H1 (cell line): ENCODE results near the gene DNAJB1.

ENCODE experiments used
- CTCF ChIP-seq, 3 experiments: IDR thresholded peaks; 1 replicate in 2 of 3; 2 replicates in 1 of 3; pipeline versions ENCODE4 v1.5.1 to v1.6.1; 2011; ENCODE audit warnings: low read length in 3 of 3, mild to moderate bottlenecking in 3 of 3, inconsistent platforms in 2 of 3, low read depth in 1 of 3, moderate library complexity in 1 of 3; ENCODE audit not compliant: insufficient read depth in 1 of 3; ENCODE audit errors: control extremely low read depth in 1 of 3
- EP300 ChIP-seq, 2 experiments: IDR thresholded peaks; 1 replicate in 1 of 2; 2 replicates in 1 of 2; pipeline ENCODE4 v1.6.1; 2011 to 2012; ENCODE audit warnings: low read depth in 2 of 2, low read length in 2 of 2, mild to moderate bottlenecking in 2 of 2, borderline replicate concordance in 1 of 2, inconsistent platforms in 1 of 2, moderate library complexity in 1 of 2
- KDM1A ChIP-seq: fragments of 200-600, 300-600 bp; sonication (generic); IDR thresholded peaks from 2 replicates; pipeline ENCODE4 v1.7.1; 2016; ENCODE audit warnings: mild to moderate bottlenecking, low read length, borderline replicate concordance
- MAFK ChIP-seq: IDR thresholded peaks from 2 replicates; pipeline ENCODE4 v1.6.1; 2012; ENCODE audit warnings: low read depth, mild to moderate bottlenecking, improper control_type of control experiment, low read length
- POLR2A ChIP-seq, 2 experiments: IDR thresholded peaks; 1 replicate in 1 of 2; 2 replicates in 1 of 2; pipeline ENCODE4 v1.6.1; 2011; ENCODE audit warnings: low read depth in 2 of 2, low read length in 2 of 2, mild to moderate bottlenecking in 2 of 2; ENCODE audit errors: control extremely low read depth in 1 of 2
- POLR2AphosphoS5 ChIP-seq: IDR thresholded peaks from 2 replicates; pipeline ENCODE4 v1.6.1; 2011; ENCODE audit warnings: low read depth, low read length
- SIX5 ChIP-seq: IDR thresholded peaks from 2 replicates; pipeline ENCODE4 v1.6.1; 2011; ENCODE audit warnings: mild to moderate bottlenecking, low read depth, low read length
- SUZ12 ChIP-seq: fragments of 200-600 bp; sonication (generic); IDR thresholded peaks from 2 replicates; pipeline ENCODE4 v1.6.1; 2012; ENCODE audit warnings: mild to moderate bottlenecking, inconsistent platforms, low read length, moderate library complexity, mixed read lengths

- TF ChIP-seq POLR2AphosphoS5 = no peak
- no peak for TF ChIP-seq CTCF (IDR thresholded peaks at IDR 0.05; ENCODE audit: control extremely low read depth in 1 of 3, insufficient read depth in 1 of 3, low read depth in 1 of 3, low read length in 3 of 3)
- TF ChIP-seq SIX5 = no peak
- no peak for TF ChIP-seq KDM1A
- no peak for TF ChIP-seq EP300 (IDR thresholded peaks at IDR 0.05; ENCODE audit: borderline replicate concordance in 1 of 2, low read depth in 2 of 2, low read length in 2 of 2)
- TF ChIP-seq MAFK = no peak
- no peak for TF ChIP-seq SUZ12
- no peak for TF ChIP-seq POLR2A (IDR thresholded peaks at IDR 0.05; ENCODE audit: control extremely low read depth in 1 of 2, low read depth in 2 of 2, low read length in 2 of 2)
These were observed 21.4 kb downstream of the DNAJB1 start for GRCh38 chr19:14496834-14497227.
